Measurements from ENCODE around the gene KIF6.

The KIF6 gene

GRCh38 chr6:39664173-39664572 is 61.0 kb downstream of the KIF6 start:
- DNase-seq = no peak
- no peak overlapping the region for H3K27ac Mint-ChIP-seq
- H3K4me1 Mint-ChIP-seq (ENCODE audit: low read depth) = no peaks in the 10 kb centered on the region
- no peak overlapping the region for H3K4me3 Mint-ChIP-seq
- no peaks in the 10 kb centered on the region for H3K36me3 Mint-ChIP-seq (ENCODE audit: low read depth)
- H3K27me3 Mint-ChIP-seq = peaks cover 44% of the 10 kb centered on the region
- H3K9me3 Mint-ChIP-seq = no peaks in the 10 kb centered on the region

- H3K27ac Mint-ChIP-seq = no peak overlapping the region
- no peaks in the 10 kb centered on the region for H3K4me1 Mint-ChIP-seq (ENCODE audit: low read depth)
- peaks cover 22% of the 10 kb centered on the region for H3K27me3 Mint-ChIP-seq
- no peaks in the 10 kb centered on the region for H3K36me3 Mint-ChIP-seq (ENCODE audit: low read depth)
- DNase-seq = no peak
- H3K9me3 Mint-ChIP-seq = no peaks in the 10 kb centered on the region
- H3K4me3 Mint-ChIP-seq = no peak overlapping the region
Measured at GRCh38 chr6:39657355-39658135, 67.7 kb downstream of the KIF6 start.

- no peaks in the 10 kb centered on the region for H3K4me1 Mint-ChIP-seq (ENCODE audit: low read depth)
- no peak overlapping the region for H3K27ac Mint-ChIP-seq
- DNase-seq = no peak
- peaks cover 31% of the 10 kb centered on the region for H3K27me3 Mint-ChIP-seq
- no peaks in the 10 kb centered on the region for H3K9me3 Mint-ChIP-seq
- no peaks in the 10 kb centered on the region for H3K36me3 Mint-ChIP-seq (ENCODE audit: low read depth)
- H3K4me3 Mint-ChIP-seq = no peak overlapping the region
Measured at GRCh38 chr6:39654121-39654520, 71.1 kb downstream of the KIF6 start.

GRCh38 chr6:39653612-39654011 is 71.6 kb downstream of the KIF6 start:
- Mint-ChIP-seq H3K27ac (no peak overlapping the region), H3K4me3 (no peak overlapping the region), H3K36me3 (ENCODE audit: low read depth) (no peaks in the 10 kb centered on the region), H3K9me3 (no peaks in the 10 kb centered on the region), H3K27me3 (peaks cover 30% of the 10 kb centered on the region), H3K4me1 (ENCODE audit: low read depth) (no peaks in the 10 kb centered on the region)
- no peak for DNase-seq

- Mint-ChIP-seq H3K27me3 (peaks cover 25% of the 10 kb centered on the region), H3K9me3 (no peaks in the 10 kb centered on the region), H3K4me3 (no peak overlapping the region), H3K4me1 (ENCODE audit: low read depth) (no peaks in the 10 kb centered on the region), H3K27ac (no peak overlapping the region), H3K36me3 (ENCODE audit: low read depth) (no peaks in the 10 kb centered on the region)
- DNase-seq = no peak
Measured at GRCh38 chr6:39649996-39650395, 75.2 kb downstream of the KIF6 start.

- Mint-ChIP-seq H3K4me3 (no peak overlapping the region), H3K9me3 (no peaks in the 10 kb centered on the region), H3K4me1 (ENCODE audit: low read depth) (no peaks in the 10 kb centered on the region), H3K27ac (no peak overlapping the region), H3K36me3 (ENCODE audit: low read depth) (no peaks in the 10 kb centered on the region), H3K27me3 (peaks cover 33% of the 10 kb centered on the region)
- no peak for DNase-seq
Measured at GRCh38 chr6:39646751-39647420, 78.3 kb downstream of the KIF6 start.

GRCh38 chr6:39642270-39642669 is 82.9 kb downstream of the KIF6 start:
- H3K27ac Mint-ChIP-seq = no peak overlapping the region
- H3K27me3 Mint-ChIP-seq = peaks cover 18% of the 10 kb centered on the region
- H3K4me3 Mint-ChIP-seq = no peak overlapping the region
- no peaks in the 10 kb centered on the region for H3K9me3 Mint-ChIP-seq
- no peak for DNase-seq
- H3K36me3 Mint-ChIP-seq (ENCODE audit: low read depth) = no peaks in the 10 kb centered on the region
- H3K4me1 Mint-ChIP-seq (ENCODE audit: low read depth) = no peaks in the 10 kb centered on the region

GRCh38 chr6:39638126-39638822 is 86.9 kb downstream of the KIF6 start:
- Mint-ChIP-seq H3K4me3 (no peak overlapping the region), H3K4me1 (ENCODE audit: low read depth) (no peaks in the 10 kb centered on the region), H3K9me3 (no peaks in the 10 kb centered on the region), H3K27me3 (peaks cover 22% of the 10 kb centered on the region), H3K36me3 (ENCODE audit: low read depth) (no peaks in the 10 kb centered on the region), H3K27ac (no peak overlapping the region)
- DNase-seq = no peak

GRCh38 chr6:39634646-39635341 is 90.4 kb downstream of the KIF6 start:
- Mint-ChIP-seq H3K36me3 (ENCODE audit: low read depth) (no peaks in the 10 kb centered on the region), H3K4me3 (no peak overlapping the region), H3K4me1 (ENCODE audit: low read depth) (no peaks in the 10 kb centered on the region), H3K27me3 (peaks cover 18% of the 10 kb centered on the region), H3K9me3 (no peaks in the 10 kb centered on the region), H3K27ac (no peak overlapping the region)
- DNase-seq = no peak

- peaks cover 30% of the 10 kb centered on the region for H3K27me3 Mint-ChIP-seq
- no peaks in the 10 kb centered on the region for H3K36me3 Mint-ChIP-seq (ENCODE audit: low read depth)
- DNase-seq = no peak
- no peaks in the 10 kb centered on the region for H3K4me1 Mint-ChIP-seq (ENCODE audit: low read depth)
- no peak overlapping the region for H3K27ac Mint-ChIP-seq
- no peak overlapping the region for H3K4me3 Mint-ChIP-seq
- no peaks in the 10 kb centered on the region for H3K9me3 Mint-ChIP-seq
Measured at GRCh38 chr6:39625209-39625608, 100.0 kb downstream of the KIF6 start.

GRCh38 chr6:39623750-39624149 is 101.5 kb downstream of the KIF6 start:
- Mint-ChIP-seq H3K4me3 (no peak overlapping the region), H3K4me1 (ENCODE audit: low read depth) (no peaks in the 10 kb centered on the region), H3K36me3 (ENCODE audit: low read depth) (no peaks in the 10 kb centered on the region), H3K9me3 (no peaks in the 10 kb centered on the region), H3K27ac (no peak overlapping the region), H3K27me3 (peaks cover 28% of the 10 kb centered on the region)
- DNase-seq = no peak

- DNase-seq = no peak
Measured at GRCh38 chr6:39617520-39617919, 107.7 kb downstream of the KIF6 start.

GRCh38 chr6:39617026-39617425 is 108.2 kb downstream of the KIF6 start:
- Mint-ChIP-seq H3K4me3 (no peak overlapping the region), H3K27me3 (peaks cover 18% of the 10 kb centered on the region), H3K9me3 (no peaks in the 10 kb centered on the region), H3K27ac (no peak overlapping the region), H3K36me3 (ENCODE audit: low read depth) (no peaks in the 10 kb centered on the region), H3K4me1 (ENCODE audit: low read depth) (no peaks in the 10 kb centered on the region)
- DNase-seq = no peak

More at GRCh38 chr6:39617520-39617919, 107.7 kb downstream of the KIF6 start:
- Mint-ChIP-seq H3K36me3 (ENCODE audit: low read depth) (no peaks in the 10 kb centered on the region), H3K27me3 (peaks cover 18% of the 10 kb centered on the region), H3K9me3 (no peaks in the 10 kb centered on the region), H3K27ac (no peak overlapping the region), H3K4me3 (no peak overlapping the region), H3K4me1 (ENCODE audit: low read depth) (no peaks in the 10 kb centered on the region)

- Mint-ChIP-seq H3K4me3 (no peak overlapping the region), H3K27ac (no peak overlapping the region), H3K36me3 (ENCODE audit: low read depth) (no peaks in the 10 kb centered on the region), H3K9me3 (no peaks in the 10 kb centered on the region), H3K4me1 (ENCODE audit: low read depth) (no peaks in the 10 kb centered on the region), H3K27me3 (peaks cover 14% of the 10 kb centered on the region)
- DNase-seq = no peak
Measured at GRCh38 chr6:39615622-39616021, 109.6 kb downstream of the KIF6 start.
